HG02840 (cell line): ENCODE measurements around the gene PRPF40B.
A peak's percentile ranks its signal among the peaks of the same experiment; 100 is the strongest.
"Not testable (repeated sequence)": the region's sequence is repeated elsewhere in the genome, so short reads cannot be mapped to it uniquely, and the experiment has no call there.

Source experiments
- ATAC-seq: cut with Tn5 transposase; IDR thresholded peaks from one replicate; pipeline ENCODE4 v1.9.1; 2021; ENCODE audit warnings: mild to moderate bottlenecking, moderate library complexity, moderate number of reproducible peaks; ENCODE audit not compliant: unreplicated experiment, low FRiP score

Gene PRPF40B

DNA sequence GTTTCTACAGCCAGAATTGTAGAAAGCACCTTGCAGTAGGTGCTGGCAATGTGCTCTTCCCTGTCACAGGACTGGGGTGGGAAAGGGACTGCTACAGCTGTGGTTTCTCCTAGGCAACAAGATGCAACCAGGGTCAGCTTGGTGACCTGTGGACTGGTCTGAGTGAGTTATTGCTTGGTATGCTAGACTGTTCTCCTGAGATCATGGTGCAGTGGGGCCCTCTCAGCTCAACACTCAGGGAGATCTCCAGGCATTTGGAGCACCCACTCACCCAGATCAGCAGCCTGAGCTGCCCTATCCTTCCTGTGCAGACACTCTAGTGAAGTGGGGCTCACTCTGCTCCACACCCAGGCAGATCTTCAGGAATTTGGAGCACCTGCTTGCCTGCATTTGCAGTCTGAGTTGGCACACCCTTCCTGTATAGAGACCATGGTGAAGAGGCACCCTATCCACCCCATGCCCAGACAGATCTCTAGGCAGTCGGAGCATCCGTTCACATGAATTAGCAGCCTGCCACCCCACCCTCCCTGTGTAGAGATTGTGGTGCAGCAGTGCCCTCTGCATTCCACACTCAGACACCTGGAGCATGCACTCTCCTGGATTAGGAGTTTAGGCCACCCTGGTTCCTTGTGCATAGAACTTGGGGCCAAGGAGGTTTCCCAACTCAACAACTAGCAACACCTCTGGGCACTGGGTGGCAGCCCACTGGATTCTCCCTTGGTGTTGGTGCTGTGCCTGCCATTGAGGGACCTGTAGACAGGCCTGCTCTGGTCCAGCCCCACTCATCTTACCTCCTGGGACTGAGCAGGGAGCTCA lies 14.1 kb upstream of the PRPF40B start:
- ATAC-seq: no peak

DNA sequence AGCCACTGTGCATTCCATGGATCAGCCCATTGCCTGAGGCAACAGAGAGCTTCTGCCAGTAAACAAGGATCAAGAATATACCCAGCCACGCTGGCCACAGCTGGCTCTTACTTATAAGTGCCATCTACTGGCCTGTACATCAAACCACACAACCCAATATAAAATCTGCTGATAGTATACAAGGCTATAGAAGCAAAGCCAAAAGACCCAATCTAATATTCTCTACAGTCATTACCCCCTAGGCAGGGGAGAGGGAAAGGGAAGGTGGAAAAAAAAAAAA lies 13.5 kb upstream of the PRPF40B start:
- ATAC-seq: no peak

DNA sequence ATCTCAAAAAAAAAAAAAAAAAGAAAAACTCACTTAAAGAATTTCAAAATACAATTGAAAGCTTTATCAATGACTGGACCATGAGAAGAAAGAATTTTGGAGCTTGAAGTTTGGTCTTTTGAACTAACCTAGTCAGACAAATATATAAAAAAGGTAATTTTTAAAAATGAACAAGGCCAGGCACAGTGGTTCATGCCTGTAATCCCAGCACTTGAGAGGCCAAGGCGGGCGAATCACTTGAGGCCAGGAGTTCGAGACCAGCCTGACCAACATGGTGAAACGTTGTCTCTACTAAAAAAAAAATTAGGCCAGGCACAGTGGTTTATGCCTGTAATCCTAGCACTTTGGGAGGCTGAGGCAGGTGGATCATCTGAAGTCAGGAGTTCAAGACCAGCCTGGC lies 12.6 kb upstream of the PRPF40B start:
- ATAC-seq: not testable (repeated sequence)

DNA sequence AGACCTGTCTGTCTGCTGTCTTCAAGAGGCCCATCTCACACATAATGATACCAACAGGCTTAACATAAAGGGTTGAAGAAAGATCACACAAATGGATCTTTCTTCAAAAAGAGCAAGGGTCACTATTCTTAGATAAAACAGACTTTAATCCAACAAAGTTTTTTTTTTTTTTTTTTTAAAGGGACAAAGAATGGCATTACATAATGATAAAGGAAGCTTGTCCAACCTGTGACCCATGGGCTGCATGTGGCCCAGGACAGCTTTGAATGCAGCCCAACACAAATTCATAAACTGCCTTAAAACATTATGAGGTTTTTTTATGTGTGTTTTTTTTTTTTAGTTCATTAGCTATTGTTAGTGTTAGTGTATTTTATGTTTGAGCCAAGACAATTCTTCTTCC lies 11.2 kb upstream of the PRPF40B start:
- no peak for ATAC-seq

DNA sequence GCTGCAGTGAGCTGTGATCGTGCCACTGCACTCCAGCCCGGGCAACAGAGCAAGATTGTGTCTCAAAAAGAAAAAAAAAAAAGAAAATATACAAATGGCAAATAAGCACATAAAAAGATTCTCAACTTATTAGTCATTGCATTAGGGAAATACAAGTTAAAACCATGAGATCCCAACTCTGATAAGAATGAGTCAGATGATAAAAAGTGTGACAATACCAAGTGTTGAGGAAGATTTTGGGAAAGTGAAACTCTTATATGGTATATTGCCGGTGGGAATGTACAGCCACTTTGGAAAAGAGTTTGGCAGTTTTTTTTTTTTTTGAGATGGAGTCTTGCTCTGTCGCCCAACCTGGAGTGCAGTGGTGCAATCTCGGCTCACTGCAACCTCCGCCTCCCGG lies 7.6 kb upstream of the PRPF40B start:
- no peak for ATAC-seq

DNA sequence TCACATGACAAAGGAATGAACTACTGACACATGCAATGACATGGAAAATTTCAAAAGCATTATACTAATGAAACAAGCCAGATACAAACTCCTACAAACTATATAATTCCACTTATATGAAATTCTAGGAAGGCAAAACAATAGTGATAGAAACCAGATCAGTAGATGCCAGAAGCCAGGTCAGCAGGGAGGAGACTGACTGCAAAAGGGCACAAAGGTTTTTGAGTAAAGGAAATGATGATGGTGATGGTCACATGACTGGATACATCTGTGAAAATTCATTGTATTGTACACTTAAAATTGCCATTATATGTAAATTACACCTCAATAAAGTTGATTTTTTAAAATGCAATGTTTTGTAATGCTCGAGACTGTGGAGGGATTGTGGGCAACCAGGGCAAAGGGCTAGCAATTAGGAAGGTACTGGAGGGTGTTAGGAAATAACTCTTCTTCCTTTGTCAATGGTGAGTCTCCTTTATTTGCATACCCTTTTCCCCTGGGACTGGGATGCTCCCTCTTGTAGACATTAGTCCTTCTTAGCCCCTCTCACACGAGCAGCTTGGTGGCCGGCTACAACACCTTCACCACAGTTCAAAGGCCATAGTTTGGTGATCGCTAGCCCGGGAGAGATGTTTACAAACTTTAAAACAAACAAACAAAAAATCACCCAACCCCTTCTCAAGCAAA lies 6.7 kb upstream of the PRPF40B start:
- no peak for ATAC-seq

DNA sequence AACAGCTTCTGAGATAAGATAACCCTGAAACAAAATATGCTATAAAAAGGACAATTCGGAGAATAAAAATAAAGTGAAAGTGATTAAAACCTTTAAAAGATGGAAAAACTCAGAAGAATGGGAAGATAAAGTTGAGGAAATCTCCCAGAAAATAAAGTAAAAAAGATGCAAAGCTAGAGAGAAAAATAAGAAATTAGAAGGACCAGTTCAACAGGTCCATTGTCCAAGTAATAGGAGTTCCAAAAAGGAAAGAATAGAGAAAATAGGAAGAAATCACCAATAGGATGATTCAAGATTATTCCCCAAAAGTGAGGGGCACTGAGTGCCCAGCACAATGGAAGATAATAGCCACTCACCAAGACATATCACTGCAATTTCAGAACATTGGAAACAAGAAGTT lies 4.8 kb upstream of the PRPF40B start:
- ATAC-seq: no peak

DNA sequence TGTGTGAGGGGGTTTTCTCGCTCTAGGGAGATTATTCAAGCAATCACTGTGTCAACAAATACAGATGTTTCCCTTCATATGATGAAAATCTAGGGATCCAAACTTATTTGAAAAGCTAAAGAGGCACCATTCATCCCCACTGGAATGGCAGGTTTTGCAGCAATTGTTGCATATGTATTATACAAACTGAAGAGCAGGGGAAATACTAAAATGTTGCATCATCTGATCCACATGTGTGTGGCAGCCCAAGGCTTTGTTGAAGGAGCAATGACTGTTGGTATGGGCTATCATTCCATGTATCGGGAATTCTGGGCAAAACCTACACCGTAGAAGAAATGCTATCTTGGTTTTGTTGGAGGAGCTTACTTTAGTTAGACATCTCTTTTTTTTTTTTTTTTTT lies 4.1 kb upstream of the PRPF40B start:
- no peak for ATAC-seq

DNA sequence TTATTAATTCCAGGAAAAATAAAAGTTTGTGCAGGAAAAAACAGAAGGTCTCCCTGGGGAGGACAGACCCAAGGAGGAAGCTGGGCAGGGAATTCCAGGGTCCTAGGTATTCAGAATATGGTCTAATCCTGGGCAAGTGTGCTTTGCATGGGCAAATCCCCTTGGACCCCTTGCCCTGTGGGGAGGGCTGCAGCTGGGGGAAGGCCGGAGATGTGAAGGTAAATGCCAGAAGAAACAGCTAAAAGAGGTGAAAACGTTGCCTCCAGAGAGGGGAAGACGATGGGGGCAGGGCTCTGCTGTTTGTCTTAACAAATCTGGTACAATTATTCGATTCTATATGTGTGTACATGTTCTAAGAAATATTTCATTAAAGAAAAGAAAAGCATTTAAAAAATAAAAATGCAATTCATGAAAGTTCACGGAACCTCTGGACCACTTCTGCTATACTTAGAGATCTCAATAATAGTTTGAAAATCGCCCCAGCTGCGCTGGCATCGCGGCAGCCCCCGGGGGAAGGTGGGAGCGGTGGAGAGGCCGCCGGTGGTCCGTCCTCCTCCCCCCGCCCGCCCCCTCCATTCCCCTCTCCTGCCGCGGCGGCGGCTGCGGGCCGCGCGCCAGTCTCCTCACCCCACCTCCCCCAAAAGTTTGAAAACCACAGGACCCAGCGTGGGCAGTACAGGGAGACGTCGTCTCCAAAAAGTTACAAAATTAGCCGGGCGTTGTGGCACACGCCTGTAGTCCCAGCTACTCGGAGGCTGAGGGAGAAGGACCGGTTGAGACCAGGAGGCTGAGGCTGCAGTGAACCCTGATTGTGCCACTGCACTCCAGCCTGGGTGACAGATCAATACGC lies 1.5 kb upstream of the PRPF40B start:
- no peak for ATAC-seq

DNA sequence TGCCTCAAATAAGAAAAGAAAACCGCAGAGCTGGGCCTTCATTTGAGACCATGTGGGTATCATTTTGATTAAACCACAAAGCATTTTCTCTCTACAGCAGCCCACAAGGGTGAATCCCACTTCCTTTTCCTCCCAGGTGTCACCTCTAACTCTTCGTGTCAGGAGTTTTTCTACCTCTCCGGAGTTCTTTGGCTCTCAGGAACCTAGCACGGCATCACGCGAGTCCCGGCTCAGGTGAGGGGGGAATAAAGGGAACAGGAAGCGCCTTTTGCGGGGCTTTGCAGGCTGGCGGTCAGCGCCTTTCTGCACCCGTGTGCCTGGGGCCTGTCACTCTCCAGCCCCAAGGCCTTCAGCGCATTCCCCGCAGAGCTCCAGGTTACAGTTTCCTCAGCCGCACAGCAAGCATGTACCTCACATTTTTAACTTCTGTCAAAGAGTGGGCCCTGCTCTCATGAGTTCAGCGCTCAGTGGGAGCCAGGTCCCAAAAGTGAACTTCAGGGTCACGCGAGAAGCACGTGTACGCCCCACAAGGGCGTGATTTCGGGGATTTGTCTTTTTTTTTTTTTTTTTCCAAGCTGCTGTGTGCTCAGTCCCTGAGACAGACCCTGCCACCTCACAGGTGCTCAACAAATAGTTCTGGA lies 740 bp upstream of the PRPF40B start:
- peak; percentile 28 for ATAC-seq

DNA sequence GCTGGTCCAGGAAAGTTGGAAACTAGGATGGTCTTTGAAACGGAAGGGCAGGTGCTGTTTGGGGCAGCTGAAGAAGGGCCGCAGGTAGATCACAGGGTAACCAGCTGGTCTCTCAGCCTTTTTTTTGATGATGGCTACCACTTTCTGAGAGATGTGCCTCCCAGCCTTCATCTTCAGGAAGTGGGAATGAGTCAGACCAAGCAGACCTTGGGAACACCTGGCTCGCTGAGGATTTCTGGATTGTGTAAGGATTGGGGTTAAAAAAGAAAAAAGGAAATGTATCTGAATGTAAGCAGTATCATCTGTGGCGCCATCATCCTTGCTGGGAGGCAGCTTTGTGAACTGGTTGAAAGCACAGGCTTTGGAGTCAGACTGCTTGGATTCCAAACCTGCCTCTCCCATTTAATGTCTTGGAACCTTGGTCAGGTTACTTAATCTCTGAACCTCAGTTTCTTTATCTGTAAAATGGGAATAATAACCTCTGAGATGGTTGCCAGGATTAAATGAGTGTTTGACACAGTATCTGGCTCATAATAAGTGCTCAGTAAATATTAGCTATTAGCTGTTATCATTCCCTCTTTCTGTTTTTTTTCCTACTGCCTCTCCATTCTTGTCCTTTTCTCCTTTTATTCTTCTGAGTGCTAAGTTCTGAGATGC lies 1.7 kb downstream of the PRPF40B start:
- no peak for ATAC-seq

DNA sequence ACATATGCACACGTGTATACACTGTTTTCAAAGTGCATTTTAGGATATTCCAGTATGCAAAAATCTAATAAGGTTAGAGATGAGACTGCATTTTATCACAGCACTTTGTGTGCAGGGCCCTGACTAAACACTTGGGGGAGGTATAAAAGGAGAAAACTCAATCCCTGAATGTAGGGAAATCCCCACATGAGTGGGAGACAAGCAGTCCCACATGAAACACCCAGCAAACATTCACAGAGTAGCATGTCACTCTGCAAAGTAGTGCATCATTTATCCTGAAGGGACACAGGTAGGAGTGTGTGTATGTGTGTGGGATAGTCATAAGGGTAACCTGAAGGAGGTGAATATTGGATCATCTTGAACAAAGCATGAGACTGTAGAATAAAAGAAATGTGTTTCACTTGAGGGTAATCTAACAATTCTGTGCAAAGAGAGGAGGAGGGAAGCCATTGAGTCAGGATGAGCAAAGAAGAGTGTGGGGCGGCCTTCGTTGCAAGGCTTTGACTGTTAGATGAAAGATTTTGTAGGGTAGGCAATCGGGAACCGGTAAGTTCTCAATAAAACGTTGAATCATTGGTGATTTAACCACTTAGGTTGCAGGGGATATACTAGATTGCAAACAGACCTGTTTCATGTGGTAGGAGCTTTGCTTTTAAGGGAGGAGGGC lies 2.9 kb downstream of the PRPF40B start:
- no peak for ATAC-seq

DNA sequence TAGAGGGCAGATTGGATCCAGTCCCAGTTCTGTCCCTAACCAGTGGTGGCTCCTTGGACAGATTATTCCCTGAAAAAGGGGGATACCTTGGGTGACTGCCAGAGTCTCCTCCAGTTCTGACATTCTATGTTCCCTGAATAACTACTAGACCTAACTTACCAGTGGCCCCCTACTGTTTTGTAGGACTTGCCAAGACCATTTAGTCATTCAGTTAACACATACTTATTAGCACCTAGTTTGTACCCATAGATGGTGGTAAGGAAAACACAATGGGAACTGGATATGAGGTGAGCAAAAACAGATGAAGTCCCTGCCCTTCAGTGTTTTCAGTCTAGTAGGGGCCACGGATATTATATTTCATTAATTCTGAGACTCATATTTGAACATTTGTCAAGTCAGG lies 3.5 kb downstream of the PRPF40B start:
- ATAC-seq: no peak

DNA sequence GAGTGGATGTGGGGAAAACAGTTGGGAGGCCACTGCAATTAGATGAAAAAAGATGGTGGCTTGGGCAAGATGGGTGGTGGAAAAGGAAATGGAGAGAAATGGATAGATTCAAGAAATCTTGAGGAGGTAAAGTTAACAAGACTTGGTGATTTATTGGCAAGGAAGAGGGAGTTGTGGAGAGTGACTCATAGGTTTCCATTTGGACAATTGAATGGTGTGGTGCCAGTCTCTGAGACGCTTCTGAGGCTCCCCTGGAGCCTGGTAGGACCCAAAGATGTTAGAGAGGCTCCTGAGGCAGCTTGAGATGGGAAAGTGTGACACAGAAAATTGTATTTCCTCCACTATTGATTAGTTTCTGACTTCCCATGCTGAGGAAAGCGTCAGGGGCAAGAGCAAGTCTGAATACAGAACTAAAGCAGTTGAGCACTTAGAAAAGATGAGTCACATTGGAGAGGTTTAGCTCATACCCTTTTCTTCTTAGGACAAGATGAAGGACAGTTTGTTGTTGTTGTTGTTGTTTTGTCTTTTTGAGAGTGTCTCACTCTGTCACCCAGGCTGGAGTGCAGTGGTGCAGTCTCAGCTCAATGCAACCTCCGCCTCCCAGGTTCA lies 4.5 kb downstream of the PRPF40B start:
- no peak for ATAC-seq

DNA sequence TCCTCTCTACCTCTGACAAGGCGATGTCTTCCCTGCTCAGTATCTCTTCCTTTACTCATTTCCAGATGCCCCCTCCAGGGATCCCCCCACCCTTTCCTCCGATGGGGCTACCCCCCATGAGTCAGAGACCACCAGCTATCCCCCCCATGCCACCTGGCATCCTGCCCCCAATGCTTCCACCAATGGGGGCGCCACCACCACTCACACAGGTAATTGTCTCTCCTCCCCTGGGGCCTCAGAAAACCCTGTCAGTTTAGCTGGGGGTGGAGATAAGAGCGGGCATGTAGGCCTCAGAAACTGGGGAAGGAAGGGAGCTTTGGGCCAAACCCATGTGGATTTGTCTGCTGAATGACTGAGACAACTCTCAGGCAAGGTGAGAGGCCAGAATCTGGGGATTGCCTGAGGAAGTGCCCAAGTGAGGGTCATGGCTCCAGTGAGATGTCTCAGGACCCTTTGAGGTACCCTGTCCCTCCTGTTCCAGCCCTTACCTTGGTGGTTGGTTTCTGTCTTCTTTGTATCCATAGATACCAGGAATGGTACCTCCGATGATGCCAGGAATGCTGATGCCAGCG lies 8.1 kb downstream of the PRPF40B start:
- no peak for ATAC-seq

DNA sequence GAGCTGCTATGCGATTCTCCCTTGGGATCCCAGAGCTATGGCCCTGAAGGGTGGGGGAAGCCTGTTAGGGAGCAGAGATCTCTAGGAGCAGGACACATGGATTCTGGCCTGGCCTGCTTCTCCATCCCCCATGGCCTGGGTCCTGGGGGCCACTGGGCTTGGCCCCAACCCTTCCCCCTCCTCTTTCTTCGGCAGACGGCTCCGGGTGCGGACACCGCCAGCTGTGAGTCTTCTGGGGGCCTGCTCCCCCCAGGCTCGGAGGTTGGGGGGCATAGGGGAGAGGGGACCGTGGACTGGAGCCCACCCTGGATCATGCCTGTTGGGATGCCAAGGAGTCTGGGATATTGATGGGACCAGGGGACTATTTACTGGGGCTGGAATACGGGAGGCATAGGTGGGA lies 9.0 kb downstream of the PRPF40B start:
- no peak for ATAC-seq

DNA sequence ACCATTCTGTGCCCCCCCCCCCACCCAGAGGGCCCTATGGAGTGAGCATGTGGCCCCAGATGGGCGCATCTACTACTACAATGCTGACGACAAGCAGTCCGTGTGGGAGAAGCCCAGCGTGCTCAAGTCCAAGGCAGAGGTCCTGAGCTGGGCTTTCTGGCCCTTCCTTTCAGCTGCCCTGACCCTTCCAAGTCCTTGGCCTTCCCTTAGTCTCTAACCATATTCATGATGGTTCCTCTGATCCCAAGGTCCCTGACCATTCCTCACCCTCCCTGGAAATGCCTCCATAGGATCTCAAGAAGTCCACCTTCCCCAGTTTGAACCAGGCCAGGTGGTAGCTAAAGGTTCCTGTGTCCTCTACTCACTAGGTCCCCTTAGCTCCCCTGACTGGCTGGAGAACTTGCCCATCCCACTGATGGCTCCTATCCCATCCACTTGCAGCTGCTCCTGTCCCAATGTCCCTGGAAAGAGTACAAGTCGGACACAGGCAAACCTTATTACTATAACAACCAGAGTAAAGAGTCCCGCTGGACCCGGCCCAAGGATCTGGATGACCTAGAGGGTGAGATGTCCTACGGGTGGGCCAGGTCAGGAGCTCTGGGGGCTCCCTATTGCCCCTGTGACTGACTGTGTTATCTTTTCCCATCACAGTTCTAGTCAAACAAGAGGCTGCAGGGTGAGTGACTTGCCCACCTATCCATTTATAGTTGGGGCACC lies 9.8 kb downstream of the PRPF40B start:
- ATAC-seq: no peak

DNA sequence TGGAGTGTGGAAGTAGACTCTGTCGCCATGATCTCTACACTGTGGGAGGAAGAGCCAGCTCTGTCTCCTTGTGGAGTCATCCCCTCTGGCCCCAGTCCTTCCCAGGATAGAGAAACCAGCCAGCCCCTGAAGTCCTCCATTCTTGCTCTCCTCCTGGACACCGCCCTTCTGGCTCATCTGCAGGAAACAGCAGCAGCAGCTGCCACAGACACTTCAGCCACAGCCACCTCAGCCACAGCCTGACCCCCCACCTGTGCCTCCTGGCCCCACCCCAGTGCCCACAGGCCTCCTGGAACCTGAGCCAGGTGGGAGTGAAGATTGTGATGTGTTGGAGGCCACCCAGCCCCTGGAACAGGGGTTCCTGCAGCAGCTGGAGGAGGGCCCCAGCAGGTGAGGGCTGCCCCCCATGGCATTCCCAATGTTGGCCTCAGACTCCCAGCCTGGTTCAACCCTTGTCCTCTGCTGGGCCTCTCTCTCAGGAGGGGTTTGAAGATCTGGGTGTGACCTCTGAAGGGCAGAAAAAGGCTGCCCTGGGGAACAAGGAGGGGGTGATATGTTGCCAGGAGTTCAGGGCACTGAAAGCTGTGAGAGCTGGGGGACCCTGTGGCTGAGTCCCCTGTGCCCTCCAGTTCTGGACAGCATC lies 10.5 kb downstream of the PRPF40B start:
- ATAC-seq: no peak
